HL-60 (cell line): ENCODE data around the gene SPSB3.
"Not testable (repeated sequence)": the region's sequence is repeated elsewhere in the genome, so short reads cannot be mapped to it uniquely, and the experiment has no call there.

Source experiments
- DNase-seq, 2 experiments: peaks; one replicate each; pipeline ENCODE4 v3.0.0-alpha.2; 2010 to 2020; ENCODE audit warnings: low read depth in 1 of 2, low spot score in 1 of 2
- H3K27ac ChIP-seq: fragments of 250-450 bp; sonication (Bioruptor Pico); replicated peaks from 2 replicates; pipeline ENCODE4 v1.5.1; 2020; ENCODE audit warnings: mild to moderate bottlenecking, moderate library complexity
- H3K27me3 ChIP-seq: fragments of 250-450 bp; sonication (Bioruptor Pico); 2 replicates; pipeline ENCODE4 v1.5.1; 2021; ENCODE audit warnings: mild to moderate bottlenecking, moderate library complexity; ENCODE audit not compliant: insufficient read depth, poor library complexity, severe bottlenecking
- H3K4me3 ChIP-seq: replicated peaks from 2 replicates; pipeline ENCODE4 v1.5.1; 2011; ENCODE audit warnings: mild to moderate bottlenecking, control low read depth, low read length; ENCODE audit not compliant: insufficient read depth
- GABPA ChIP-seq: IDR thresholded peaks from 2 replicates; pipeline ENCODE4 v1.6.1; 2012; ENCODE audit warnings: low read depth
- POLR2AphosphoS5 ChIP-seq: IDR thresholded peaks from 2 replicates; pipeline ENCODE4 v1.6.1; 2012; ENCODE audit warnings: low read depth
- SPI1 ChIP-seq: IDR thresholded peaks from 2 replicates; pipeline ENCODE4 v1.6.1; 2012; ENCODE audit warnings: low read depth, mild to moderate bottlenecking, borderline replicate concordance
- TF ChIP-seq, protein P1 (sequence below): IDR thresholded peaks from 2 replicates; pipeline ENCODE4 v1.6.1; 2012; ENCODE audit warnings: low read depth; ENCODE audit not compliant: insufficient replicate concordance
- TF ChIP-seq, protein P2 (sequence below): IDR thresholded peaks from one replicate; pipeline ENCODE4 v1.5.1; 2011; ENCODE audit warnings: low read length, control low read depth, inconsistent platforms; ENCODE audit not compliant: insufficient read depth

Gene SPSB3

DNA sequence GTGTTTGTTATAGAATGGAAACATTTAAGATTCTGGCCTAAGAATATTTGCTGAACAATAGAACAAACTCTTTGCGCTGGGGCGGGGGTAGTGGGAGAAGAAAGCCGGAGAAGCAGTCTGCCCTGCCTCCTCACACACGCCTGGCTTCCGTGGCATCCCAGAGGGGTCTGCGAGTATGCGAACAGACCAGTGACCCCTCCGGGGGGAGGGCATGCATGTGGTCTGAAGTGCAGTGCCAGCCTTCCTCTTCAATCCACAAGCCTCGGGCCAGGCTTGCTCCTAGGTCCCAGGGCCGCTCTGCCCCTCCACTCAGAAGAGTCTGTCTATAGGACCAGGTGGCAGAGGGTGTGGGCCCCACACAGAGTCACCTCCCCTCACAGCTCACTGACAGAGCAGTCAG lies 25.3 kb upstream of the SPSB3 start:
- no peak overlapping the region for H3K4me3 ChIP-seq
- no peak for DNase-seq
- TF ChIP-seq, protein P1, sequence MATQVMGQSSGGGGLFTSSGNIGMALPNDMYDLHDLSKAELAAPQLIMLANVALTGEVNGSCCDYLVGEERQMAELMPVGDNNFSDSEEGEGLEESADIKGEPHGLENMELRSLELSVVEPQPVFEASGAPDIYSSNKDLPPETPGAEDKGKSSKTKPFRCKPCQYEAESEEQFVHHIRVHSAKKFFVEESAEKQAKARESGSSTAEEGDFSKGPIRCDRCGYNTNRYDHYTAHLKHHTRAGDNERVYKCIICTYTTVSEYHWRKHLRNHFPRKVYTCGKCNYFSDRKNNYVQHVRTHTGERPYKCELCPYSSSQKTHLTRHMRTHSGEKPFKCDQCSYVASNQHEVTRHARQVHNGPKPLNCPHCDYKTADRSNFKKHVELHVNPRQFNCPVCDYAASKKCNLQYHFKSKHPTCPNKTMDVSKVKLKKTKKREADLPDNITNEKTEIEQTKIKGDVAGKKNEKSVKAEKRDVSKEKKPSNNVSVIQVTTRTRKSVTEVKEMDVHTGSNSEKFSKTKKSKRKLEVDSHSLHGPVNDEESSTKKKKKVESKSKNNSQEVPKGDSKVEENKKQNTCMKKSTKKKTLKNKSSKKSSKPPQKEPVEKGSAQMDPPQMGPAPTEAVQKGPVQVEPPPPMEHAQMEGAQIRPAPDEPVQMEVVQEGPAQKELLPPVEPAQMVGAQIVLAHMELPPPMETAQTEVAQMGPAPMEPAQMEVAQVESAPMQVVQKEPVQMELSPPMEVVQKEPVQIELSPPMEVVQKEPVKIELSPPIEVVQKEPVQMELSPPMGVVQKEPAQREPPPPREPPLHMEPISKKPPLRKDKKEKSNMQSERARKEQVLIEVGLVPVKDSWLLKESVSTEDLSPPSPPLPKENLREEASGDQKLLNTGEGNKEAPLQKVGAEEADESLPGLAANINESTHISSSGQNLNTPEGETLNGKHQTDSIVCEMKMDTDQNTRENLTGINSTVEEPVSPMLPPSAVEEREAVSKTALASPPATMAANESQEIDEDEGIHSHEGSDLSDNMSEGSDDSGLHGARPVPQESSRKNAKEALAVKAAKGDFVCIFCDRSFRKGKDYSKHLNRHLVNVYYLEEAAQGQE, result no peak
- TF ChIP-seq, protein P2, sequence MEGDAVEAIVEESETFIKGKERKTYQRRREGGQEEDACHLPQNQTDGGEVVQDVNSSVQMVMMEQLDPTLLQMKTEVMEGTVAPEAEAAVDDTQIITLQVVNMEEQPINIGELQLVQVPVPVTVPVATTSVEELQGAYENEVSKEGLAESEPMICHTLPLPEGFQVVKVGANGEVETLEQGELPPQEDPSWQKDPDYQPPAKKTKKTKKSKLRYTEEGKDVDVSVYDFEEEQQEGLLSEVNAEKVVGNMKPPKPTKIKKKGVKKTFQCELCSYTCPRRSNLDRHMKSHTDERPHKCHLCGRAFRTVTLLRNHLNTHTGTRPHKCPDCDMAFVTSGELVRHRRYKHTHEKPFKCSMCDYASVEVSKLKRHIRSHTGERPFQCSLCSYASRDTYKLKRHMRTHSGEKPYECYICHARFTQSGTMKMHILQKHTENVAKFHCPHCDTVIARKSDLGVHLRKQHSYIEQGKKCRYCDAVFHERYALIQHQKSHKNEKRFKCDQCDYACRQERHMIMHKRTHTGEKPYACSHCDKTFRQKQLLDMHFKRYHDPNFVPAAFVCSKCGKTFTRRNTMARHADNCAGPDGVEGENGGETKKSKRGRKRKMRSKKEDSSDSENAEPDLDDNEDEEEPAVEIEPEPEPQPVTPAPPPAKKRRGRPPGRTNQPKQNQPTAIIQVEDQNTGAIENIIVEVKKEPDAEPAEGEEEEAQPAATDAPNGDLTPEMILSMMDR, result no peak
- TF ChIP-seq GABPA (no peak), POLR2AphosphoS5 (no peak), SPI1 (no peak)
- no peak overlapping the region for H3K27ac ChIP-seq
- no peaks in the 10 kb centered on the region for H3K27me3 ChIP-seq

DNA sequence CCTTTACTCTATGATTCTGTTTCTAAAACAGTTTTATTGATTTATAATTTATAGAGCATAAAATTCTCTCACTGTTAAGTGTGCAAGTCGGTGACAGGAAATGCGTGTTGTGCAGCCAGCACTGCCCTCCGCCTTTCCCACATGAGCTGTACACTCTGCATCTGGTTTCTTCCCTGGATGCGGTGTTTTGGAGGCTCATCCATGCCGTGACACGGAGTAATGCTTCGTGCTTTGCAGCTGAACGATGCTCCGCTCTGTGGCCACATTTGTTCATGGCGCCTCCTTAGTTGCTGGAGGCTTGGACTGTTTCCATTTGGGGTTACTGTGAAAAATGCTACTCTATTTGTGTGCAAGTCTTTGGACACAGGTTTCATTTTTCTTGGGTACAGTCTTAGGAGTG lies 18.3 kb upstream of the SPSB3 start:
- no peak for DNase-seq
- Histone ChIP-seq H3K4me3 (no peak overlapping the region), H3K27ac (no peak overlapping the region), H3K27me3 (no peaks in the 10 kb centered on the region)
- TF ChIP-seq, protein P1, result no peak
- TF ChIP-seq POLR2AphosphoS5 (no peak), SPI1 (no peak), GABPA (no peak)
- TF ChIP-seq, protein P2, result no peak

DNA sequence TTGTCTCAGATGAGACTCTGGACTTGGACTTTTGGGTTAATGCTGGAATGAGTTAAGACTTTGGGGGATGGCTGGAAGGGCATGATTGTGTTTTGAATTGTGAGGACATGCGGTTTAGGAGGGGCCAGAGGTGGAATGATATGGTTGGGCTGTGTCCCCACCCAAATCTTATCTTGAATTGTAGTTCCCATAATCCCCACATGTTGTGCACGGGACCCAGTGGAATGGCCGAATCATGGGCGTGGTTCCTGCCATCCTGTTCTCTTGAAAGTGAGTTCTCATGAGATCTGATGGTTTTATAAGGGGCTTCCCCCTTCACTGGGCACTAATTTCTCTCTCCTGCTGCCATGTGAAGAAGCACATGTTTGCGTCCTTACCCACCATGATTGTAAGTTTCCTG lies 16.9 kb upstream of the SPSB3 start:
- not testable (repeated sequence) for H3K27me3 ChIP-seq, H3K4me3 ChIP-seq, H3K27ac ChIP-seq, DNase-seq

DNA sequence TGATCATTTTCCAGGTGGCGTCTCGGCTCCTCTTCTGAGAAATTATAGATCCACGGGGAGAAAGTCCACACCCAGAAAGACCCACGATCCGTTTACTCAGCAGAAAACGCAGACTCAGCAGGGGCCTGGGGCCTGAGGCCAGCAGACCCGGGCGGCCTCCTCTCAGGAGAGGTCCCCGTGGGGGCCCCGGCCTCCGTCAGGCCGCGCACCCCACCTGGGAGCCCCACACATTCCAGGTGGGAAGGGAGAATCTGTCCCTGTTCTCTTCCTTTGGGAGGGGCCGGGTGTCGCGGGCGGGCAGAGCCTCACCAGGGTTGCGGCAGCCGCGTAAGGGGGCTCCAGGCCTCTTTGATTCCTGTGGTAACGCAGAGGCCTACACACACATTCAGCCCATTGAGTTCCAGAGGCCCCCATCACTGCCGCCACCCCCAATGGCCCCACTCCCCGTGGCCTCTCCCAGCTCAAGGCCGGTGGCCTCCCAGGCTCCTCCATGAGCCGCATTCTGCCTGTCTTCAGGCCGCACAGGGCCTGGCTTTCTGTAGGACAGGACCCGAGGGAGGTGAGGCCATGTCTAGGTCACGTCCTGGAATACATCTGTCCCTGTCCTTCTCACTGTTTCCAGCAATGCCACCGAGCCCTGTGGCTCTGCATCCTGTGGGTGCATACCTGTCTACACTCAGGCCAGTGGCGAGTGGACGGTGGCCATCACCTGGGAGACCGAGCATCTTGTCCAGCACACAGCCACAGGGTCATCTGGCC lies 12.7 kb upstream of the SPSB3 start:
- DNase-seq, result no peak
- no peaks in the 10 kb centered on the region for H3K27me3 ChIP-seq
- TF ChIP-seq, protein P1, result no peak
- TF ChIP-seq, protein P2, result no peak
- TF ChIP-seq GABPA (no peak), POLR2AphosphoS5 (no peak), SPI1 (no peak)
- H3K27ac ChIP-seq, result no peak overlapping the region
- H3K4me3 ChIP-seq, result no peak overlapping the region
